Body of pancreas (tissue), 4 donors: Measurements from ENCODE around the gene MACO1.

ENCODE experiments used
- POLR2A ChIP-seq, 3 donors: fragments of 450-650 bp; IDR thresholded peaks; one replicate each; pipeline ENCODE4 v1.6.1; 2016; ENCODE audit warnings: antibody characterized with exemption in 3 of 3, mild to moderate bottlenecking in 2 of 3
- TF ChIP-seq, protein P1 (sequence below), 7 experiments: fragments of 450-650 bp in 4 of 7; fragments of 200-600 bp in 3 of 7; sonication (generic) in 3 of 7; IDR thresholded peaks; one replicate each; pipeline ENCODE4 v1.5.1; 2016 to 2019; ENCODE audit warnings: antibody characterized with exemption in 7 of 7

DNA sequence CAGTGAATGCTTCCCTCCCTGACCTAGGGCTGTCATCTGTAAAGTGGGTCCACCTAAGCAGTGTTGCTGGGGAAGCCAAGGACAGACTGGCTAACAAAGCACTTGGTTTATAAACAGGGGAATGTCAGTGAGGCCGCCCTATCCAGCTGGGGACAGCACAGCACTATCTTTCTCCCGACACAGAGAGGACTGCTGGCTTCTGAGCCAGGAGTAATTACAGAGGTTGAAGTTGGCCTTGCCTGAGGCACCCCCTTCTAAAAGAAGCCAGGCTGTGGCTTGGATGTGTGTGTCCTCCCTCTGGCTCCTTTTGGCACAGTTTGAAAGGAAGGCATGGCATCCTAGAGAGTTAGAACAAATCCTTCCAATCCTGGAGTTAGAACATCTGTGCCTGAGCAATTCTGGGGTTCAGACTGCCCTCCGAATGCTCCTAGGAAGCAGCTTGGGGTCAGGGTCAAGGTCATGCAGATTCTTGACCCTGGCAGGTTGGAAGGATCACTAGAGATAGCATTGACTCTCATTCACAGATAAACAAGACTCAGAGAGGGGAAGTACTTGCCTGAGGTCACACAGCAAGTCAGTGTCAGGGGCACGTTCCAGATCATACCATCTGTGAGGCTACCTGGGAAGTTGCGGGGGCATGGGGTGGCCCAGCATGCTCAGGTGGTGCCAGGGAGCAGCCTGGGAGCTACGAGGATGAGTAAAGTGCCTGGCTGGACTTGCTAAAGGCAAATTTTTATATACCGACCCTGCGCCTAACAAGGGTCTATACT, 111.4 kb downstream of the MACO1 start:
- TF ChIP-seq, protein P1, sequence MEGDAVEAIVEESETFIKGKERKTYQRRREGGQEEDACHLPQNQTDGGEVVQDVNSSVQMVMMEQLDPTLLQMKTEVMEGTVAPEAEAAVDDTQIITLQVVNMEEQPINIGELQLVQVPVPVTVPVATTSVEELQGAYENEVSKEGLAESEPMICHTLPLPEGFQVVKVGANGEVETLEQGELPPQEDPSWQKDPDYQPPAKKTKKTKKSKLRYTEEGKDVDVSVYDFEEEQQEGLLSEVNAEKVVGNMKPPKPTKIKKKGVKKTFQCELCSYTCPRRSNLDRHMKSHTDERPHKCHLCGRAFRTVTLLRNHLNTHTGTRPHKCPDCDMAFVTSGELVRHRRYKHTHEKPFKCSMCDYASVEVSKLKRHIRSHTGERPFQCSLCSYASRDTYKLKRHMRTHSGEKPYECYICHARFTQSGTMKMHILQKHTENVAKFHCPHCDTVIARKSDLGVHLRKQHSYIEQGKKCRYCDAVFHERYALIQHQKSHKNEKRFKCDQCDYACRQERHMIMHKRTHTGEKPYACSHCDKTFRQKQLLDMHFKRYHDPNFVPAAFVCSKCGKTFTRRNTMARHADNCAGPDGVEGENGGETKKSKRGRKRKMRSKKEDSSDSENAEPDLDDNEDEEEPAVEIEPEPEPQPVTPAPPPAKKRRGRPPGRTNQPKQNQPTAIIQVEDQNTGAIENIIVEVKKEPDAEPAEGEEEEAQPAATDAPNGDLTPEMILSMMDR (IDR thresholded peaks at IDR 0.05) = no peak
- no peak for TF ChIP-seq POLR2A (IDR thresholded peaks at IDR 0.05)
